B cell (primary cell): ENCODE measurements around the gene STRBP. TPM values are rescaled to one million over a fixed set of nuclear protein-coding genes. Genes with fewer than 3 reads are reported as not detected.

ENCODE experiments used
- ATAC-seq: fragments of 200-7000 bp; cut with Tn5 transposase; one replicate; pipeline ENCODE4 v1.10.0; 2021; ENCODE audit warnings: low read depth, mild to moderate bottlenecking, moderate number of reproducible peaks, moderate library complexity
- CTCF ChIA-PET: fragments of 350-600 bp; sonication (Branson Sonifier 250); formaldehyde crosslinking; loops from one replicate; lab custom pipeline; 2021; ENCODE audit warnings: antibody characterized with exemption, inconsistent platforms; lab: Charles Lee
- POLR2A ChIA-PET: fragments of 350-600 bp; sonication (Branson Sonifier 250); formaldehyde crosslinking; loops from one replicate; lab custom pipeline; 2021; ENCODE audit warnings: antibody characterized with exemption; lab: Charles Lee
- DNase-seq: peaks from one replicate; pipeline ENCODE4 v3.0.0; 2013
- H2AFZ ChIP-seq: 2 replicates; pipeline ENCODE4 v1.6.1; 2012; ENCODE audit warnings: mild to moderate bottlenecking, low read depth, low read length; ENCODE audit not compliant: insufficient read depth, poor library complexity, severe bottlenecking
- H3K27ac ChIP-seq, 2 donors: 1 replicate in 1 of 2; 2 replicates in 1 of 2; pipeline ENCODE4 v1.5.1; 2012 to 2013; ENCODE audit warnings: low read length in 2 of 2, mild to moderate bottlenecking in 2 of 2, moderate library complexity in 1 of 2
- H3K27me3 ChIP-seq, 4 experiments: fragments of 200-600 bp in 1 of 4; sonication (generic) in 1 of 4; replicated peaks in 1 of 4; 1 replicate in 2 of 4; 2 replicates in 2 of 4; pipeline versions ENCODE4 v1.6.1 to v1.7.0; 2013 to 2016; ENCODE audit warnings: low read length in 3 of 4, mild to moderate bottlenecking in 2 of 4, mixed read lengths in 1 of 4, moderate library complexity in 1 of 4; ENCODE audit not compliant: insufficient read depth in 4 of 4, control insufficient read depth in 3 of 4; ENCODE audit errors: control extremely low read depth in 1 of 4
- H3K36me3 ChIP-seq, 2 experiments: replicated peaks in 1 of 2; 1 replicate in 1 of 2; 2 replicates in 1 of 2; pipeline versions ENCODE4 v1.6.1 to v1.7.1; 2013; ENCODE audit warnings: low read length in 1 of 2; ENCODE audit not compliant: insufficient read depth in 2 of 2, control insufficient read depth in 1 of 2; ENCODE audit errors: control extremely low read depth in 1 of 2, extremely low read depth in 1 of 2
- H3K4me1 ChIP-seq, 2 donors: fragments of 200-600 bp in 1 of 2; sonication (generic) in 1 of 2; 1 replicate in 1 of 2; 2 replicates in 1 of 2; pipeline versions ENCODE4 v1.5.1 to v1.6.1; 2013 to 2017; ENCODE audit warnings: low read length in 2 of 2; ENCODE audit not compliant: control insufficient read depth in 2 of 2, insufficient read depth in 2 of 2
- H3K4me2 ChIP-seq: replicated peaks from 2 replicates; pipeline ENCODE3; 2012; ENCODE audit warnings: mild to moderate bottlenecking, low read depth, low read length; ENCODE audit not compliant: poor library complexity, severe bottlenecking
- H3K4me3 ChIP-seq, 5 experiments: fragments of 200-600 bp in 1 of 5; sonication (generic) in 1 of 5; 1 replicate in 3 of 5; 2 replicates in 2 of 5; pipeline versions ENCODE4 v1.5.1 to v1.7.0; 2011 to 2016; ENCODE audit warnings: low read length in 4 of 5, mild to moderate bottlenecking in 4 of 5, low read depth in 2 of 5, control low read depth in 1 of 5, moderate library complexity in 1 of 5; ENCODE audit not compliant: insufficient read depth in 1 of 5; ENCODE audit errors: control extremely low read depth in 1 of 5, extremely low read depth in 1 of 5
- H3K79me2 ChIP-seq: fragments of 200-600 bp; sonication (generic); one replicate; pipeline ENCODE4 v1.6.0; 2016; ENCODE audit warnings: low read length; ENCODE audit not compliant: control insufficient read depth, insufficient read depth
- H3K9ac ChIP-seq: fragments of 200-600 bp; sonication (generic); 2 replicates; pipeline ENCODE4 v1.6.1; 2017; ENCODE audit warnings: mild to moderate bottlenecking, low read length, moderate library complexity
- H3K9me3 ChIP-seq, 3 donors: one replicate each; pipeline versions ENCODE4 v1.6.1 to v1.7.1; 2013; ENCODE audit warnings: low read length in 2 of 3; ENCODE audit not compliant: control insufficient read depth in 2 of 3, insufficient read depth in 1 of 3; ENCODE audit errors: control extremely low read depth in 1 of 3
- H4K20me1 ChIP-seq: 2 replicates; pipeline ENCODE4 v1.6.0; 2012; ENCODE audit warnings: mild to moderate bottlenecking, low read length; ENCODE audit not compliant: insufficient read depth, control insufficient read depth, poor library complexity, severe bottlenecking
- H3K27ac Mint-ChIP-seq: one replicate; pipeline ENCODE4 v1.8.0; 2021; ENCODE audit warnings: mixed read lengths
- H3K27me3 Mint-ChIP-seq: one replicate; pipeline ENCODE4 v1.8.0; 2021; ENCODE audit warnings: mixed read lengths
- H3K4me1 Mint-ChIP-seq: one replicate; pipeline ENCODE4 v1.8.0; 2021; ENCODE audit warnings: mixed read lengths
- H3K4me3 Mint-ChIP-seq: one replicate; pipeline ENCODE4 v1.8.0; 2021; ENCODE audit warnings: mixed read lengths
- H3K9me3 Mint-ChIP-seq: one replicate; pipeline ENCODE4 v1.8.0; 2022; ENCODE audit warnings: mixed read lengths; ENCODE audit not compliant: insufficient read depth
- CTCF ChIP-seq: fragments of 200-600 bp; IDR thresholded peaks from one replicate; pipeline ENCODE4 v1.8.0; 2022; ENCODE audit warnings: antibody characterized with exemption, mild to moderate bottlenecking
- EZH2 ChIP-seq: IDR thresholded peaks from 2 replicates; pipeline ENCODE4 v1.6.1; 2012; ENCODE audit warnings: borderline replicate concordance, low read depth, mild to moderate bottlenecking, moderate library complexity, low read length; ENCODE audit not compliant: insufficient read depth, poor library complexity, severe bottlenecking
- WGBS: methylation state at CpG from one replicate; pipeline ENCODE4 v1.1.5; 2013; ENCODE audit warnings: missing lambda C conversion rate; ENCODE audit not compliant: insufficient coverage; 5-methylcytosine and 5-hydroxymethylcytosine counted together
- intact Hi-C: fragments of 100-400 bp; cut with micrococcal nuclease; formaldehyde crosslinking; loops from one replicate; pipeline ENCODE4 v1.10.0; 2022
- polyA plus RNA-seq: library from polyadenylated mRNA; depleted of rRNA; stranded (reverse); fragments of >200 nt; gene quantifications from 2 replicates; pipeline ENCODE4 v1.2.3, GENCODE V29; 2012
- total RNA-seq, 2 donors: library from RNA; stranded (reverse); fragments of 120-200 nt in 1 of 2; gene quantifications; 1 replicate in 1 of 2; 2 replicates in 1 of 2; pipeline versions ENCODE4 v1.2.3 to v1.2.4, GENCODE V29; 2013 to 2022

Gene STRBP
- total and polyA plus RNA-seq, 2 donors (not counting 1 experiment from before 2014, with no cell fraction given) = 39.1 to 189 TPM

GRCh38 chr9:123261006-123261677 is 7.2 kb downstream of the STRBP start:
- no peak overlapping the region for H3K4me3 ChIP-seq
- Mint-ChIP-seq H3K4me1 (peaks cover 84% of the 10 kb centered on the region), H3K27ac (peak overlapping the region; percentile 39), H3K4me3 (no peak overlapping the region), H3K9me3 (no peaks in the 10 kb centered on the region), H3K27me3 (no peaks in the 10 kb centered on the region)
- peaks cover 100% of the 10 kb centered on the region for H3K79me2 ChIP-seq
- 100% methylated on average over 1 of the region's 3 CpGs for whole genome bisulfite sequencing
- CTCF ChIA-PET = interaction anchor here (0.6 to 3.1 kb wide), 7 partner anchors 9 to 180 kb away, joined by 3 to 15 read pairs (median 5); no protein-coding TSS in a partner anchor
- H3K27me3 ChIP-seq = no peaks in the 10 kb centered on the region
- H2AFZ ChIP-seq = no peak overlapping the region
- H3K9me3 ChIP-seq = no peaks in the 10 kb centered on the region
- DNase-seq = no peak
- peaks cover 50 to 76% of the 10 kb centered on the region in 2 donors for H3K4me1 ChIP-seq
- H4K20me1 ChIP-seq = peaks cover 61% of the 10 kb centered on the region
- intact Hi-C loops = loop anchor here (10.0 kb wide), 1 partner anchor 356 kb away; the partner anchor contains the start of gene RC3H2
- no peak for ATAC-seq
- POLR2A ChIA-PET = interaction anchor here (0.5 kb wide), 1 partner anchor 26 kb away, joined by 4 read pairs; no protein-coding TSS in a partner anchor
- H3K27ac ChIP-seq = peak overlapping the region in 1 of 2 donors; percentile 48
- no peaks in the 10 kb centered on the region for H3K36me3 ChIP-seq
- no peak for TF ChIP-seq EZH2
- TF ChIP-seq CTCF = no peak
- H3K9ac ChIP-seq = no peak overlapping the region
- H3K4me2 ChIP-seq = peak overlapping the region; percentile 29

- Mint-ChIP-seq H3K9me3 (no peaks in the 10 kb centered on the region), H3K27me3 (no peaks in the 10 kb centered on the region), H3K4me1 (peaks cover 83% of the 10 kb centered on the region), H3K4me3 (no peak overlapping the region), H3K27ac (no peak overlapping the region)
- peak overlapping the region in 1 of 2 donors; percentile 48 for H3K27ac ChIP-seq
- H3K9ac ChIP-seq = no peak overlapping the region
- TF ChIP-seq CTCF (no peak), EZH2 (no peak)
- no CpG with 5 or more reads among the region's 2 CpGs for WGBS
- H4K20me1 ChIP-seq = peaks cover 61% of the 10 kb centered on the region
- no peak overlapping the region for H2AFZ ChIP-seq
- DNase-seq (no peak), ATAC-seq (no peak)
- CTCF ChIA-PET = interaction anchor here (1.0 to 3.1 kb wide), 5 partner anchors 8 to 89 kb away, joined by 4 to 15 read pairs (median 5); no protein-coding TSS in a partner anchor
- H3K27me3 ChIP-seq = no peaks in the 10 kb centered on the region
- H3K79me2 ChIP-seq = peaks cover 100% of the 10 kb centered on the region
- POLR2A ChIA-PET = no interaction called here
- no peaks in the 10 kb centered on the region for H3K9me3 ChIP-seq
- peaks cover 47 to 76% of the 10 kb centered on the region in 2 donors for H3K4me1 ChIP-seq
- intact Hi-C loops = loop anchor here (10.0 kb wide), 1 partner anchor 356 kb away; the partner anchor contains the start of gene RC3H2
- H3K4me2 ChIP-seq = peak overlapping the region; percentile 29
- no peaks in the 10 kb centered on the region for H3K36me3 ChIP-seq
- no peak overlapping the region for H3K4me3 ChIP-seq
Observed at GRCh38 chr9:123260340-123260739, 8.0 kb downstream of the STRBP start.
